NCI-H526 treated with DMSO at 0.1 percent for 48 hours (cell line): ENCODE data around the gene POP4.
"Not testable (repeated sequence)": the region's sequence is repeated elsewhere in the genome, so short reads cannot be mapped to it uniquely, and the experiment has no call there.

Source experiments
- DNase-seq: peaks from one replicate; lab custom pipeline; 2025; lab: John Stamatoyannopoulos, UW

POP4 gene

DNA sequence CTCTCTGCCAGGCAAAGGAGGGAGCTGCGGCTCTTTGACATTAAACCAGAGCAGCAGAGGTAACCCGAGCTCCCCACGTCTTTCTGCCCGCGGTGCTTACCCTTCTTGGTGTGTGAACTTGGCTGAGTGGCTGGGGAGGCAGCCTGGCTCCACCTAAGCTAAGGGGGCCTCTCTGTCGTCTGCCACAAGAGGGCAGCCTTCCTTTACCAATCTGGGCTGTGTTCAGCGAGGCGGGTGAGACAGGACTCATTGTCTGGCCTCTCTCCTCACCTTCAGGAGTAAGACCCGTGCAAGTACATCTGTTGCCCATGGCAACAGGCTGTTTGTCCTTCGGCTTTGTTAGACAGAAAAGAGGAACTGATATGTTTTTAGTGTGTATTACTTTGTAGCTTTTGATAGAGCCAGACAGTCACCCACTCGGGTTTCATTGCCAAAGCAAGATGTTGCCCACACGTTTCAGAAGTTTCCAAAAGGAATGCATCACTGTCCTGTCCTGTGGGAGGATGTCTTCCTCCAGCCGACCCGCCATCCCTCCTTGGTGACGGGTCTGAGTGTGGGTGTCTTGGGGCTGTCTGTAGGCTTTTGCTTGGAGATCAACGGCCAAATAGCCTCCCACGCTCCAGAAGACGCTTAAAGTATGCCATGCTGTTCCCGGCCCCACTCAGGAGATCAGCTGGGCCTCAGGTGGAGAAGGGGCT is 4.6 kb downstream of the POP4 start:
- DNase-seq, result peak; percentile 36

DNA sequence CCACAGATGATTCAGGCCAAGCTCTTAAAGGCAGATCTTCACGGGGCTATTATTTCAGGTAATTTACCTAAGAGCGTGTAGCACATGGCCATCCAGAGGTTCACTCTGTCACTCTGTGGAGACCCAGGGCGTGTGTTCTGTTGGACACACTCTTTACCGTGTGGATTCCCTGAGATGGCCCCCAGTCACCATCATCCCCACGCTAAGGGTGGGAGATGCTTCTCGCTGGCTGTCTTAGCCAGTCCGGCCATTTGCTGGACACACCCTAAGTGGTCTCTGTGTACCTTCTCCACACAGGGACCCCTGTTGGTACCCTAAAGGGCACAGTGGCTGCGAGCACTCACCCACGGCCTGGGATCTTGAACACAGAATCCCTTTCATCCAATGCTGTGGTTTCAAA is 6.0 kb downstream of the POP4 start:
- DNase-seq, result no peak

DNA sequence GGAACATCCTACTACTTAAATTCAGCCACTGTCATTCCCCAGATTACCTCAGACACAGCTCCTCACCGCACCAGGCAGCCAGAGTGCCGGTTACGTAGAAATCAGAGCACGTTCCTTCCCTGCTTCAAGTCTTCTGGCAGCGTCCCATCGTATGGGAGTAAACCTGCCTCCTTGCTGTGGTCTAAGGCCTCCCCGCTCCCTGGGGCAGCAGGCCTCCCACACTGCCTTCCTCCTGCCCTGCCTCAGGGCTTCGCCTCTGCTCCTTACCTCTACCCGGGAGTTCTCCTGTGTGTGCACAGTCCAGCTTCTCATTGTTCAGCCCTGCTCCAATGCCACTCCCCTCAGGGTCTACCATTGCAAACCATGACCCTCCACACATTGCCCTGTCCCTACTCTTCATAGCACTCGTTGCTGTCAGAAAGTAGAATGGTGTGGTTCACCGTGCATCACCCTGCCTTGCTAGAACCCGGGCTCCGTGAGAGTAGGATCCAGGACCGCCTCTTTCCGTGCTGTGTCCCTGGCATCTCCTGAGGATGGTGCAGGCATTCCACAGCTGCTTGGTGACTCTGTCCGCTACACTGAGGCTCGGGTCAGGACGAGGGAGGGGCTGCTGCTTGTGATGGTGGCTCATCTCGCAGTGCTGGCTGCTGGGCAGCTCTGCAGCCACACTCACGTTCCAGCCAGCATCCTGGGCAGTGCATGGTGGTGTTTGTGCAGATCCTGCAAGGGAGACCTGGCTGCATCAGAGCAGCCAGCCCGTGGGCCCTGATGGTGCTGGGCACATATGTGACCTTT is 6.9 kb downstream of the POP4 start:
- DNase-seq, result no peak

DNA sequence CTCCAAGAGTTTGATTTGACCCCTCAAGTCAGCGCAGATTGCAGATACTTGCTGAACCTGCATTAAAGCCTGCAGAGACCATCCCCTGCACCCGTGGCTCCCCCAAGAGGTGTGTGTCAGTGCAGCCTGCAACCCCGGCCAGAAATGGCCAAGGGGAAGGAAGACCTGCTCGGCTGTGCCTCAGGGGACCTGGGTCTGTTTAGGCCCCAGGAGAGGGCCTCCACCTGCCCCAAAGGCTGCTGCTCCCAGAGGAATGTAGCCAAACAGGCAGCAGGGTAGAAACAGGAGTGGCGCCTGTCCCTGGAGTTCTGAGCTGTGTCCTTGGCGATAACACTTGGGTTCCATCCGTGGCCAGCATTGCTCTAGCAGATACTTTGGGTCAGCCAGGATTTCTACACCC is 8.0 kb downstream of the POP4 start:
- DNase-seq, result no peak

DNA sequence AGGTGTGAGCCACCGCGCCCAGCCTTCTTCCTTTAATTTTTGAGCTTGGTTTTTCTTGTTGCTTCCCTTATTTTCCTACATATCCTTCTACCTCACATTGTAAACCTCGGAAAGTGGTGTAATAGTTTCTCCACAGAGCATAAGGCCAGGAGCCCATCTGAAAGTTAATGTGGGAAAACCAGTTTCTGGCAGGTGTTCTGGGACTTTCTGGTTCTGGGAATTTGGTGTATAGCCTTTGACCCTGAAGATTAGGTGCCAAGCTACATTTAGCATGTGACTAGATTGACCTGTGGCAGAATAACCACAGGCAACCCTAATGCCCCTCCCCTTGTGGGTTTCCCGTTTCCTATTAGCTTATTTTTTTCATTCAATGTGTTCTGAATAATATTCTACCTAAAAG is 8.7 kb downstream of the POP4 start:
- no peak for DNase-seq

DNA sequence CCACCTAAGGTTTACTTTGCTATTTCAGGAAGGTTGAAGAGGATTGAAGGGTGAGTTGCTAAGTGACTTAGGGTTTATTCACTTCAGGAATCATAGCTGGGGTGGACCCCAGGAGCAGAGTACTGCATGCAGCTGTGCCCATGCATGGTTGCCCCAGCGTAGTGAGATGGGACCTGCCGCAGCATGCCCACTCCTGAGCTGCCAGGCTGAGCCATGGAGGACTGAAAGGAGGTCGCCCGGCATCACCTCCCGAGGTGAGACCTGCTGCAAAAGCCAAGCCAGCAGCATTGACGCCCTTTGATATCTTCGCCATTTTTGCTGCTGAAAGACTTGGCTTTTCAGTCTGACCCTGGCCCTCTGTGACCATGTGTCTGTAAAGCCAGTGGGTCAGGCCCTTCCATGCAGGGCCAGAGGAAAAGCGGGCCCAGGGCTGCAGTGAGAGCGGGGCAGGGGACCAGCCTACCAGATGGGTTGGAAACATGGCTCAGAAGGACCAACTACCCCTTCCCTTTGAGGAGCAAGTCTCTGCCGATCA is 9.9 kb downstream of the POP4 start:
- no peak for DNase-seq

DNA sequence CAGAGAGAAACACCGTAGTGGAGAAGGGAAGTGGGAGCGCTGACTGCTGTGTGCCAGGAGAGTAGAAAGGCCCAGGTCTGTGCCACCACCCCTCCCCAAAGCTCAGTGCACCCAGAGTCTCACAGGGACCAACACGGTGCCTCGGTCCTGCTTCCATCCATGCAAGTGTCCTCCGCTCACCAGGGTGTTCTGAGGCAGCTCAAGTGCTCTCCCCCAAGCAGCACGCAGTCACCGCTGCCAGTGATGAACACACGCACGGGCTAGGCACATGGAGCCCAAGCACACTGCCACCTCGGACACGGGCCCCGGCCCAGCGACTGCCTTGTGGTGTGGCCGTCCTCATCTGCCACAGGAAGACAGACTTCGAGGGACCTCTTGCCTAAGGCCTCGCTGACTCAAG is 10.5 kb downstream of the POP4 start:
- DNase-seq, result no peak

DNA sequence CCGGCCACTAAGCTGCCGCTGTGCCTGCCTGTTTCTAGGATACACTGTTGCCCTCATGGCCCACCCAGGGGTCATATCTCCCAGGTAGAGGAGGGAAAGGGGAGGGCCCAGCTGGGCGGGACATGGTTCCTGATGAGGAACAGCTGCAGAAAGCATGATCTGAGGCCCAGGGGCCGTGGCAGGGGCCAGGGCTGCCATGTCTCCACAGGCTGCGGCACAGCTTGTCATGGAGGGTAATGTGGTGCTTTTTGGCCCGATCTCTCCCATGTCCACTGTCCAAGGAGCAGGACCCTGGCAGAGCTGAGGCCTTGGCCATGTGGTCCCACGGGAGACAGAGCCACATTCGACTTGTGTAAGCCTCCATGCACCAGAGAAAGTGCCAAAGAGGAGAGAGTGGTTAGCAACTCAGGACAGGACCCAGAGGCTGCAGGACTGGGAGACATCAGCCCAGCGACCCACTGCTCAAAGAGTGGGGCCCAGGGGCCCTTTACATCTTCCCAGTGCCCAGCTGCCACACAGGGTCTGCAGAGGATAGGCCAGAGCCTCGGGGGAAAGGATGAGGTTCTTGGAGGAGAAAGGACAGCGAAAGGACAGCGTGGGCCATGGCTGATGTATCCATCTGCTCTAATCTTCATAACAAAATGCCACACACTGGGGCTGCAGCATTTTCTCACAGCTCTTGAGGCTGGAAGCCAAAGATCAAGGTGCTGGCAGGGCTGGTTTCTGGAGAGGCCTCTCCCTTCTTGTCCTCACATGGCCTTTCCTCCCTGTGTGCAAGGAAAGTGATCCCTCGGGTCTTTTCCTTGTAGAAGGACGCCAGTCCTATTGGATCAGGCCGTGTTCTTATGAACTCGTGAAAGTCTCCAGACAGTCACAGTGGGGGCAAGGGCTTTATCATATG is 11.5 kb downstream of the POP4 start:
- DNase-seq, result no peak

DNA sequence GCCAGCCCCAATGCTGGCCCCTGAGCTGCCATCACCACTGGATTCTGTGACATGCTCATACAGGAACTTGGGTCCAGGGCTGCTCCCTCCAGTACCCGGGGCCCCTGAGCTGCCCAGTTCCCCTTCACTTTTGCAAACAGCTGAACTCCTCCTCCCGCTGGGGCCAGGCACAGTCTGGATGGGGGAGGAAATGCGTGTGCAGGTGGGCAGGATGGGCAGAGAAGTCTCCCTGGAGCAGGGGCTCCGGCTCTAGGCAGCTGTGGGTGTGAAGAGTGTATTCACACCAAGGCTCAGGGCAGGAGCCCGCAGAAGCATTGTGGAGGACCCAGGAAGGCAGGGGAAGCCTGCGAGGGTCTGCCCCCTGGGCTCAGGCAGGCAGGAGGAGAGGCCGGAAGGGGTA is 12.4 kb downstream of the POP4 start:
- no peak for DNase-seq

DNA sequence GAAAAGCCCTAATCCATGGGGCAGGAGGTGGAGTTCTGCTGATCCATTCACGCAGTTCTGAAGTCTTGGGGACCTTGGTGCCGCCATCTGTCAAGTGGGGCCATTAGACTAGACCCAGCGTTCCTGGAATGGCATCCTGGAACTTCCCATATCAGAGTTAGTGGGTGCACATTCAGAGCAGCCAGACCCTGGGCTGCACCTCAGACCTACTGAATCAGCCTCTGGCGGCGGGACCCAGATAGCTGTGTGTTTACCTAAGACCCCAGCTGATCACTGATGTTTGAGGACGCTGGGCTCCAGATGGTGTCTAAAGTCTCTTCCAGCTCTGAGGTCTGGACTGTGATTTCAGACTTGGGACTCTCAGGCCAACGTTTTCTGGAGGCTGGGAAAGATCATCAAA is 12.8 kb downstream of the POP4 start:
- no peak for DNase-seq

DNA sequence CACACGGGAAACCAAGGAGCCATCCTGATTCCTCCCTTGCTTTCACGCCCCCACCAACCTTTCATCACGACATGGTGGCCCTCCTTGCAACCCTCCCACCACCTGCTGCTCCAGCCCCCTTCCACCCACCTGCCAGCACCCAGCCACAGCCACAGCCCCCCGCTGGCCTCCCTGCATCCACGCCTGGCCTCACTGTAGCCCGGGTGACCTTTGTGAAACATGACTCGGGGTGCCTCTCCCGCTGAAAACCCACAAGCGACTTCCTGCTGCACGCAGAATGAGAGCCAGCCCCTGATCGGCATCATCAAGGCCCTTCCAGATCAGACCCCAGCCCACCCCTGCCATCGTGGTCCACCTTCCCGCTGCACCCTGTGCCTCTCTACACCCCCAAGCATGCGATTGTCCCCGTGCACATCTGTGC is 14.9 kb downstream of the POP4 start:
- DNase-seq, result no peak

DNA sequence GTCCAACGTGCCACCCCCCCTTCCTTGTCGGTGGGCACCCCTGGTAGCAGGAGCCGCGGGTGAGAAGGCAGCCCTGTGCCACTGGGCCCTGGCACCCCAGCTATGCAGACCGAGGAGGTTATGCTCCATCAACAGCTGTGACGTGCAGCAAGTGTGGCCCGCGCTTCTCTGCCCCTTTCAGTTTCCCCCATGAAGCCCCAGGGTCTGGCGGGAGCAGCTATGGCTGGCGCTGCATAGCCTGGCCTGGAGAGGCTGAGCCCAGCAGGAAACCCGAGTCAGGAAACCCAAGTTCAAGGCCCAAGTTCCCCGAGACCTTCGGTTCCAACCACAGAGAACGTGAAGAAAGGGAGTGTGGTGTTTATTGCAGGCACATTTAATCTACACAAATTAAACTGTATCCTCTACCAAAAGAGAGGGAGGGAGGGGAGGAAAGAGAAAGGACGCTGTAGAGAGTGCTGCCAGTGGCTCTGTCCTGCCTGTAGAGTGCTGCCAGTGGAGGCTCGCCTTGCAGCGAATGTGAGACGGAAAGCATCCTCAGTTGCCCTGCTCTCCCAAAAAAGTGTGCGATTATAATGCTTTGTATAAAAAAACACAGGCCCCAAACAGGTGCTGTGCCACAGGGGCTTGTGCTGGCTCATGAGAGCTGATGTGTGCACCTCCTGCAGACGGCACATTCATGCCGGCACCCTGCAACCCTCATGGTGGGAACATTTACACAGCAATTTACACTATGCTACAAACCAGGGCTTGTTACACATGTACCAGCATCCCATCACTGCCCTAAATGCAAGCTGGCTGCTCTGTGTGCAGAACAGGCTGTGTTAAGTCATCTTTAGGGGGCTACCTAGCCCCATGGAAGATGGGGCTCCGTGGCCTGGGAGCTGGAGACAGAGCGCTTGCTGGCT is 16.3 kb downstream of the POP4 start:
- no peak for DNase-seq

DNA sequence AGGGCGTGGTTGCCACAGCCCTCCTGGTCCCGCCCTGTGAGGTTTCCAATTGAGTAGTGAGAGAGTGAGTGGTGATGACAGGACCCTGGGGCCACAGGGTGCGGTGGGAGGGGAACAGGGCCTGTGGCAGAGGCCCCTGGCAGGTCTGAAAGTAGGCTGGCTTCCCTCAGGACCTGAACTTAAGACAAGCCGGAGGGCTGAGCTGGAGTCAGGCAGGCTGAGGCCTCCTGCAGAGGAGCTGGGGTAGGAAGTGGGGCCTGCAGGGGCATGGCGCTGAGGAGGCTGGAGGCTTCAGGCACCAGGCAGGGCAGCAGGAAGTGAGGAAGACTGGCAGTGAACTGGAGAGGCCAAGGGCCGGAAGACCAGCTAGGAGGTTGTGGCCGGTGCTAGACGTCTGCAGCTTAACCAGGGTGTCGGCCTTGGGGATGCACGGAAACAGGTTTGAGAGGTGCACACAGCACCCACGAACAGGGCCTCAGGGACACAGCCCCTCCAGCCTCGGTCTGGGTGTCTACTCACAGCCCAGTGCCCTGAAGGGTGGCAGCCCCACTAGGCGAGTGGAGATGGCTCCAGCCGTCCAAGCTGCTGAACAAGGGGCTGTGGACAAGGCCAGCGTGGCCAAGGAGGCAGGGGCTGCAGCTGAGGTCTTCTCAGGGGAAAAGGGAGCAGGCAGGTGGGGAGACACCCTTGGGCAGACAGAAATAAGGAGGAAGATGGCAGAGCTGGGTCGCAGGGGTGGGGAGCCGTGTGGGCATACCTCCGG is 17.8 kb downstream of the POP4 start:
- no peak for DNase-seq

DNA sequence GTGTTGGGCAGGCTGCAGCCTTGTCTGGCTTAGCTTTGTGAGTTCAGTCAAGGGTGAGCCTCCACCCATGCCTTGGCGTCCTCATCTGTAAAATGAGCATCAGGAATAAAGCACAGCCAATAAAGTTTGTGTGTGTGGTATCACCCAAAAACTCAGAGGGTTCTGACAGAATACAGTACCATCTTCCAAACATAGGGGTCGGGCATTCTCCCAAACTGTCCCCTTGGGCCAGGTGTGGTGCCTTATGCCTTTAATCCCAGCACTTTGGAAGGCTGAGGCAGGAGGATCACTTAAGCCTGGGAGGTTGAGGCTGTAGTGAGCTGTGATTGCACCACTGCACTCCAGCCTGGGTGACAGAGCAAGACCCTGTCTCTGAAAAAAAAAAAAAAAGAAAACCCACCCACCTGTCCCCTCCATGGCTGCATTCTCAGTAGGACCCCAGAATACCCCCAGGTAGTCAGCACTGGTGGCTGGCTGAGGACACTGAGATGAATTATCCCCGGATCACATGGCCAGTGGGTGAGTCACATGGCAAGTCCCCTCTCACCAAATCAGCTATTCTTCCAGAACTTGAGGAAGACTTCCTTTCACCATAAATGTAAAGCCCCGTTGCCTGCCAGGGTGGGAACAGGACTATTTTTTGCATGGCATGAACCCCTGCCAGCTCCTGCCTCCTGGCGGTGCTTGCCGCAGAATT is 18.6 kb downstream of the POP4 start:
- DNase-seq, result no peak

DNA sequence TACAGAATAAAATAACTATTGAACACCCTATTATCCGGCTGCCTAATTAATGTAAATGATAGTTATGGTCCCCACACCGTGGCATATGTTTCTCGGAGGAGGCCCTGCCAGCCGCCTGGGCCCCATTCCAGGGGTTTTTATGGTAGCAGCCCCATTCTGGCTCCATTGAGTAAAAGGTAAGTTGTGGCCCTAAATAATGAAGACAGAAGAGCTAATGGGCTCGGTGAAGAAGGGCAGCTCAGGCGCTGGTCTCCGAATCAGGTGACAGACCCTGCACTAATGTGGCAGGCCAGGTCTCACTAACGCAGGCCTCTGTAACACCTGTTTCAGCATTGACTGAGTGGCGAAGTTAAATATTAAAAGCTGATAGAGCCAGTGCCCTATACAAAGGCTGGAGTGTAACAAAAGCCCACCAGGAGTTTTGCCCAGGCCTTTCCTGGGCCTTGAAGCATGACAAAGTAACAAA is 19.1 kb downstream of the POP4 start:
- no peak for DNase-seq

DNA sequence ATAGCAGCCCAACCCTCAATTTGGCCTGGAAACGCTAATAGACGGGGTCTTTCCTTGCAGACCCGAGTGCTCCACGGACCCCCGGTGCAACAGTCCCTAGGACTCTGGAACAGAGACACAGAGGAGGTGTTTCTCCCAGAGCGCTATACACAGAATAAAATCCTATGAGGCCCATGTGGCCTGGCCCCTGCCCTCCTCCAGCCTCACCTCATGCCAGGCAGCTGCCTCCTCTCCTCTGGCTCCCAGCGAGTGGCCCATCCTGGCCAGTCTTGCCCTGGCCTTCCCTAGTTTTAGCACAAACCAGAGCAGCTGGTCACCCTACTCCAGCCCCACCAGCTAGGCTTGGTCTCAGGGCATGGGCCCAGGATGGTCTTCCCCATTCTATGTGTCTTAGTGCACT is 20.3 kb downstream of the POP4 start:
- DNase-seq, result no peak

DNA sequence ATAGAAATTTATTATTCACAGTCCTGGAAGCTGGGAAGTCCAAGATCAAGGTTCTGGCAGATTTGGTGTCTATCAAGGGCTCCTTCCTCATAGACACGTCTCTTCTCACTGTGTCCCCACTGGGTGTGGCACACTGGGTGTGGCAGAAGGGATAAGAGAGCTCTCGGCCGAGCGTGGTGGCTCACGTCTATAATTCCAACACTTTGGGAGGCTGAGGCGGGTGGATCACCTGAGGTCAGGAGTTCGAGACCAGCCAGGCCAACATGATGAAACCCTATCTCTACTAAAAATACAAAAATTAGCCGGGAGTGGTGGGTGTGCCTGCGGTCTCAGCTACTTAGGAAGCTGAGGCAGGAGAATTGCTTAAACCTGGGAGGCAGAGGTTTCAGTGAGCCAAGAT is 20.7 kb downstream of the POP4 start:
- DNase-seq, result not testable (repeated sequence)

DNA sequence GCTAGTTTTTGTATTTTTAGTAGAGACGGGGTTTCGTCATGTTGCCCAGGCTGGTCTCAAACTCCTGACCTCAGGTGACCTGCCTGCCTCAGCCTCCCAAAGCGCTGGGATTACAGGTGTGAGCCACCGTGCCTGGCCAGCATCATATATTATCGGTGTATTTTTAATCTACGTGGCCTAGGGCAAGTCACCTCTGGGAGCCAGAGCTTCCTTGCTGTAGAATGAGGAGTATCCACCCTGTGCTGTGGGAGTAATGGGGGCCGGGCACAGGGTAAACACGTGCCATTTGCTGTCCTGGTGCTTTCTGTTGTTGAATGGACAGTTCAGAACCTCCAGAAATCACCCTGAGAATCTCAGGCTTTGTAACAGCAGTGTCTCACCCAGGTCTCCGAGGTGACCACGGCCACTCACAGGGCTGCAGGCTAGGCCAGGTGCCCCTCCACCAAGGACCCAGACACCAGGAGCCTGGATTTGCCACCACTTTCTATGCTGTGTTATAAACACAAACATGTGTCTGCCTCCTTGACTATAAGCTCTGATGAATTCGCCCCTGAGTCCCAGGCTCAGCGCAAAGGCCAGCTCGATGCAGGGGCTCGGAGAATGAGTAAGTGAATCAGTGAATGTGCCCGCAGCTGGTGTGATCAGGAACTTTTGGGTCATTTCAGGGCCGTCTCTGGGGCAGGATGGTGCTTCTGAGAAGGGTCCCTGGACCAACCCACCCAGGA is 22.7 kb downstream of the POP4 start:
- DNase-seq, result no peak

DNA sequence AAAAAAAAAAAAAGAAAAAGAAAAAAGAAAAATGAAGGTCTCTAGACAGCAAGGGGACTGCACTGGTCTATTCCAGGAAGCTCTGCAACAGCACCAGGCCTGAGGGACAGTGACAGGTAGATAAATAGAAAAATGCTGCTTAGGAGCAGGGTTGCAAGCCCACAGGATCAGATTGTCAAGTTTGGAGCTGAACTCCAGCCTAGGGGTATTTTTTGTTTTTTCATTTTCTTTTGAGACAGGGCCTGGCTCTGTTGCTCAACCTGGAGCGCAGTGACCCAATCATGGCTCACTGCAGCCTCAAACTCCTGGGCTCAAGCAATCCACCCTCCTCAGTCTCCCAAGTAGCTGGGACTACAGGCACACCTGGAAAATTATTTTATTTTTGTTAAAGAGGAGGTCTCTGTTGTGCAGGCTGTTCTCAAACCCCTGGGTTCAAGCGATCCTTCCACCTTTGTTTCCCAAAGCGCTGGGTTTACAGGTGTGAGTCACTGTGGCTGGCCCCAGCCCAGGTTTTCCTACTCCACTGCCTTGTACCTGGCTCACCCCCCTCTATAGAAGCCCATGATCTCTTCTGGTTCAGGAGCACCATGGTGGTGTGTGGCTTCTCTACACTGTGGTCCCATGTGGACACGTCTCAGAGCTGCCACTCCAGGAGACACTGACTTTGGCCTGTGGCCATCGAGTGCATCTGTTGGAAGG is 23.9 kb downstream of the POP4 start:
- no peak for DNase-seq
